OCI-LY1 (cell line): Measurements from ENCODE around the gene IL16.
A peak's percentile ranks its signal among the peaks of the same experiment; 100 is the strongest.

Experiments used
- H2AFZ ChIP-seq: fragments of 200-600 bp; sonication (generic), shearing (Covaris generic); 2 replicates; pipeline ENCODE4 v1.6.0; 2014; ENCODE audit warnings: antibody characterized with exemption, mild to moderate bottlenecking, low read length
- H3F3A ChIP-seq: fragments of 200-600 bp; sonication (generic), shearing (Covaris generic); 2 replicates; pipeline ENCODE4 v1.6.0; 2014; ENCODE audit warnings: mild to moderate bottlenecking, antibody characterized with exemption, low read length, moderate library complexity; ENCODE audit not compliant: insufficient read depth
- H3K27ac ChIP-seq: fragments of 200-600 bp; sonication (generic); 2 replicates; pipeline ENCODE4 v1.5.1; 2014; ENCODE audit warnings: low read length, mixed run types, mild to moderate bottlenecking, low read depth; ENCODE audit not compliant: poor library complexity, severe bottlenecking
- H3K27me3 ChIP-seq: fragments of 200-600 bp; sonication (generic); 2 replicates; pipeline ENCODE4 v1.6.0; 2014; ENCODE audit warnings: antibody characterized with exemption, mild to moderate bottlenecking, low read length, moderate library complexity; ENCODE audit not compliant: insufficient read depth
- H3K36me3 ChIP-seq: fragments of 200-600 bp; sonication (generic); 2 replicates; pipeline ENCODE4 v1.6.1; 2014; ENCODE audit warnings: mild to moderate bottlenecking, antibody characterized with exemption, low read length, moderate library complexity, mixed read lengths; ENCODE audit not compliant: insufficient read depth
- H3K4me1 ChIP-seq: fragments of 200-600 bp; sonication (generic); 2 replicates; pipeline ENCODE4 v1.5.1; 2014; ENCODE audit warnings: mild to moderate bottlenecking, low read length, moderate library complexity; ENCODE audit not compliant: insufficient read depth, severe bottlenecking
- H3K4me2 ChIP-seq: fragments of 200-600 bp; sonication (generic), shearing (Covaris generic); 2 replicates; pipeline ENCODE4 v1.6.1; 2014; ENCODE audit warnings: low read length
- H3K4me3 ChIP-seq: fragments of 200-600 bp; sonication (generic); 2 replicates; pipeline ENCODE4 v1.5.1; 2014; ENCODE audit warnings: low read length, low read depth, mild to moderate bottlenecking, mixed read lengths; ENCODE audit not compliant: poor library complexity, severe bottlenecking
- H3K79me2 ChIP-seq: fragments of 200-600 bp; shearing (Covaris generic); 2 replicates; pipeline ENCODE4 v1.6.1; 2016; ENCODE audit warnings: mixed run types, low read length, mixed read lengths; ENCODE audit not compliant: insufficient read depth
- H3K9ac ChIP-seq: fragments of 200-600 bp; sonication (generic), shearing (Covaris generic); 2 replicates; pipeline ENCODE4 v1.6.1; 2014; ENCODE audit warnings: mild to moderate bottlenecking, low read length, mixed read lengths
- H3K9me2 ChIP-seq: fragments of 200-600 bp; sonication (generic), shearing (Covaris generic); 2 replicates; pipeline ENCODE4 v1.6.1; 2014; ENCODE audit warnings: low read depth, mild to moderate bottlenecking, low read length, mixed read lengths
- H3K9me3 ChIP-seq: fragments of 200-600 bp; shearing (Covaris generic); 2 replicates; pipeline ENCODE4 v1.6.1; 2014; ENCODE audit warnings: low read length, mixed read lengths
- H4K20me1 ChIP-seq: fragments of 200-600 bp; sonication (generic), shearing (Covaris generic); 2 replicates; pipeline ENCODE4 v1.6.0; 2016; ENCODE audit warnings: mild to moderate bottlenecking, low read length; ENCODE audit not compliant: insufficient read depth
- EZH2 ChIP-seq: fragments of 200-600 bp; sonication (generic), shearing (Covaris generic); IDR thresholded peaks from 2 replicates; pipeline ENCODE4 v1.8.0; 2017; ENCODE audit warnings: borderline replicate concordance, mixed run types, mild to moderate bottlenecking, antibody characterized with exemption, low read length, moderate library complexity, mixed read lengths
- TF ChIP-seq, protein P1 (sequence below): fragments of 200-600 bp; sonication (generic), shearing (Covaris generic); IDR thresholded peaks from 2 replicates; pipeline ENCODE4 v1.5.1; 2017; ENCODE audit warnings: mild to moderate bottlenecking, antibody characterized with exemption, low read length, moderate library complexity, mixed read lengths

IL16 gene

DNA sequence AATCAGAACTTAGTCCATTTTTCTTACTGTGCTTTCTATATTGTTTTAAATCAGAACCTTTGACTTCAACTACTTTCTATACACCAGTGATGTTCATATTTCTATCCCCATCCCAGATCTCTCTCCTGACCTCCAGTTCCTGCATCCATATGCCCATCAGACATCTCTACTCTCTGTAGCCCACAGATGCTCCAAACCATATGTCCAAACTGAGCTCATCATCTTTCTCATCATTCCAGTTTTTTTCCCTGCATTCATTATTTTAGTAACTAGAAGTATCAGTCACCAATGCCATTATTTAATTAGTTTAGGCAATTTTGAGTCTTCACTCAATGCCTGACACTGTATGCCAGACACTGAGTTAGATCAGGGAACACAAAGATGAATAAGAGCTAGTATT lies 25.4 kb upstream of the IL16 start:
- Histone ChIP-seq H3K9me3 (no peaks in the 10 kb centered on the region), H3K4me3 (no peak overlapping the region), H4K20me1 (no peaks in the 10 kb centered on the region), H3K9me2 (no peaks in the 10 kb centered on the region), H2AFZ (no peak overlapping the region), H3K4me2 (no peak overlapping the region), H3K4me1 (no peaks in the 10 kb centered on the region), H3K27ac (no peak overlapping the region), H3K36me3 (no peaks in the 10 kb centered on the region), H3K79me2 (no peaks in the 10 kb centered on the region), H3K27me3 (no peaks in the 10 kb centered on the region), H3F3A (no peaks in the 10 kb centered on the region), H3K9ac (no peak overlapping the region)
- TF ChIP-seq, protein P1, sequence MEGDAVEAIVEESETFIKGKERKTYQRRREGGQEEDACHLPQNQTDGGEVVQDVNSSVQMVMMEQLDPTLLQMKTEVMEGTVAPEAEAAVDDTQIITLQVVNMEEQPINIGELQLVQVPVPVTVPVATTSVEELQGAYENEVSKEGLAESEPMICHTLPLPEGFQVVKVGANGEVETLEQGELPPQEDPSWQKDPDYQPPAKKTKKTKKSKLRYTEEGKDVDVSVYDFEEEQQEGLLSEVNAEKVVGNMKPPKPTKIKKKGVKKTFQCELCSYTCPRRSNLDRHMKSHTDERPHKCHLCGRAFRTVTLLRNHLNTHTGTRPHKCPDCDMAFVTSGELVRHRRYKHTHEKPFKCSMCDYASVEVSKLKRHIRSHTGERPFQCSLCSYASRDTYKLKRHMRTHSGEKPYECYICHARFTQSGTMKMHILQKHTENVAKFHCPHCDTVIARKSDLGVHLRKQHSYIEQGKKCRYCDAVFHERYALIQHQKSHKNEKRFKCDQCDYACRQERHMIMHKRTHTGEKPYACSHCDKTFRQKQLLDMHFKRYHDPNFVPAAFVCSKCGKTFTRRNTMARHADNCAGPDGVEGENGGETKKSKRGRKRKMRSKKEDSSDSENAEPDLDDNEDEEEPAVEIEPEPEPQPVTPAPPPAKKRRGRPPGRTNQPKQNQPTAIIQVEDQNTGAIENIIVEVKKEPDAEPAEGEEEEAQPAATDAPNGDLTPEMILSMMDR, result no peak
- no peak for TF ChIP-seq EZH2

GRCh38 chr15:81174125-81174791 lies 22.4 kb upstream of the IL16 start:
- Histone ChIP-seq H3K4me3 (no peak overlapping the region), H3K9me3 (no peaks in the 10 kb centered on the region), H3F3A (no peaks in the 10 kb centered on the region), H3K36me3 (no peaks in the 10 kb centered on the region), H3K27ac (no peak overlapping the region), H2AFZ (no peak overlapping the region), H4K20me1 (no peaks in the 10 kb centered on the region), H3K9ac (no peak overlapping the region), H3K9me2 (no peaks in the 10 kb centered on the region), H3K4me1 (no peaks in the 10 kb centered on the region), H3K27me3 (no peaks in the 10 kb centered on the region), H3K4me2 (no peak overlapping the region), H3K79me2 (no peaks in the 10 kb centered on the region)
- TF ChIP-seq, protein P1, result no peak
- no peak for TF ChIP-seq EZH2

- no peak for TF ChIP-seq EZH2
- TF ChIP-seq, protein P1, result peak; percentile 25; the same call in 1 of the 2 replicates
Observed at GRCh38 chr15:81174792-81175327, 21.8 kb upstream of the IL16 start.

More at GRCh38 chr15:81174792-81175327, 21.8 kb upstream of the IL16 start:
- no peak overlapping the region for H2AFZ ChIP-seq
- no peaks in the 10 kb centered on the region for H4K20me1 ChIP-seq
- H3K4me3 ChIP-seq, result no peak overlapping the region
- no peaks in the 10 kb centered on the region for H3K36me3 ChIP-seq
- no peaks in the 10 kb centered on the region for H3K4me1 ChIP-seq
- no peak overlapping the region for H3K27ac ChIP-seq
- H3K9me3 ChIP-seq, result no peaks in the 10 kb centered on the region
- H3K27me3 ChIP-seq, result no peaks in the 10 kb centered on the region
- no peak overlapping the region for H3K9ac ChIP-seq
- H3K4me2 ChIP-seq, result no peak overlapping the region
- H3K9me2 ChIP-seq, result no peaks in the 10 kb centered on the region
- no peaks in the 10 kb centered on the region for H3K79me2 ChIP-seq
- no peaks in the 10 kb centered on the region for H3F3A ChIP-seq
